CD4-positive, alpha-beta T cell treated with Interleukin-10 for 1 hour (primary cell): ENCODE data around the gene PLCB1.
"Not testable (repeated sequence)": the region's sequence is repeated elsewhere in the genome, so short reads cannot be mapped to it uniquely, and the experiment has no call there.

Experiments used
- DNase-seq: peaks from one replicate; pipeline ENCODE4 v3.0.0-alpha.2; 2020

Gene PLCB1

DNA sequence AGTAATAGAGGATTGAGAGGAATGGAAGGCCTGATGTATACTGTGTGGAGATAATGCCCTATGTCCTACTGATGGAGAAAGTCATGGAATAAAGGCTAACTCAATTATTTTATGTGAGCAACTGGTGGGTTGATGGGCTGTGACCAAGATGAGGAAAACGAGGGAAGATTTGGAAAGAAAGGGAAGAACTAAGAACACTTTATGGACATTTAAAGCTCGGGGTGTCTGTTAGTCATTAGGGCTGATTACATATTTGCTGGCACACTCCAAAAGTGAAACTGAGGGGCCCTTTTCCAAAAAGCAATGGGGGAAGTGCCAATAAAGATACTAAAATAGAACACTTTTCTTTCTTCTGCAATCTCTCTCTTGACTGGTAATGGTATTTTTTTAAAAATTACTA, 439.5 kb downstream of the PLCB1 start:
- no peak for DNase-seq

DNA sequence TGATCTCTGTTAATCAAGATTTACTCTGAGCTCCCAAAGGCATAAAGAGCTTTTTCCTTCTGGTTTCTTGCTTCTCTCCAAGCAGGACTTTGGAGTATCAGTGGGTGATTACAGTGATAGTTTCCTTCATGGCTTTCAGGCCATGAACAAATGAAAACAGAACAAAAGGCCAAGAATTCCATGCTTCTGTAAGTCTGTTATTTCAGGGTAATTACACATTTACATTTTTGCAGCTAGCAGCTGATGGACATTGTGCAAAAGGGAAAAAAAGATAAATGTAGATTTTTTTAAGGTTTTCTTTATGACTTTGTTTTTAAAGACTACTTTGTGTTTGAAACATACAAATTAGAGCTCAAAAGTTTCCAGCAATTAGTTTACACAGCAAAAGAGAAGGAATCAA, 441.6 kb downstream of the PLCB1 start:
- DNase-seq = no peak

DNA sequence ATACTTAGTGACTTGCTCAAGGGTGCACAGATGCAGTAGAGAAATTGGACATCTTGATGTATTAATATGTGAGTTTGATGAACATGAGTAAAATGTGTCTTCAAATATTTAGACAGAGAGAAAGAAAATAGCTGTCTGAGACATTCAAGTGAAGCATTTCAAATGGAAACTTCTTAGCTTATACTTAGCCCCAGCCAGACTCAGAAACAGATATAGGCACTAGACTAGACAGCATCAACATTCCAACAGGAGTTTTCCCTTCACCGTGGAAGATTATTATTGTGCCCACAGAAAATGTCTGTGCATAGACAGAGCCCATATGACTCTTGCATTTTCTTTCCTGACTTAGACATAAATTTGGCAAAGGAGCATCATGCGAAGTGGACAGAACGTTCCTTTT, 443.0 kb downstream of the PLCB1 start:
- no peak for DNase-seq

DNA sequence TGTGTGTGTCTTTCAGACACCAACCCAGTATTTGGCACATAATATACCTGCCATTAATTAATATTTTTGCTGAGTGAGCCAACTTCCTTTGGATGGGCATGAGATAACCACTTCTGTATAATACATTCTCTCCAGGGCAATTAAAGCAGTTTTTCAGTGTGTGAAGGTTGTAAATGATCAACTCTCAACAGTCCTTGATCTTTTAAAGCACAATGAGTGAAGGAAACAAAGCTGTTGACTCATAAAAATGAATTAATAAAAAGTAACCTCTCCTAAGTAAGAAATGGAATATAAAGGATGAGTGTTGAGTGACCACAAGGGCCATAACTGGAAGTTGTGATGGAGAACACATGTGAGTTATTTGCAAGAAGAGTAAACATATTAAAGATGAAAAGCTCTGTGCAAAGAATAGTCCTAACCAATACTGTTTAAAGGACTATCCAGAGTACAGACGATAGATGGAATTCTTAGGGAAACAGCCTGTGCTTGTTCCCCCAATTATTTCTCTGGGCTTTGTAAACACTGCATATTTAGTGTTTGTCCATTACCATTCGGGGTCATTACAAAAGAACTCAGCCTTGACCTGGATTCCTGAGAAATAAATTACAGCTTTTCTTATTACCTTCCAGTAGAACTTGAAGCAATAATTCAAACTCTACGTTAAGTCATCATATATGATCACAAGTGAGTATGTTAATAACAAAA, 446.2 kb downstream of the PLCB1 start:
- no peak for DNase-seq

DNA sequence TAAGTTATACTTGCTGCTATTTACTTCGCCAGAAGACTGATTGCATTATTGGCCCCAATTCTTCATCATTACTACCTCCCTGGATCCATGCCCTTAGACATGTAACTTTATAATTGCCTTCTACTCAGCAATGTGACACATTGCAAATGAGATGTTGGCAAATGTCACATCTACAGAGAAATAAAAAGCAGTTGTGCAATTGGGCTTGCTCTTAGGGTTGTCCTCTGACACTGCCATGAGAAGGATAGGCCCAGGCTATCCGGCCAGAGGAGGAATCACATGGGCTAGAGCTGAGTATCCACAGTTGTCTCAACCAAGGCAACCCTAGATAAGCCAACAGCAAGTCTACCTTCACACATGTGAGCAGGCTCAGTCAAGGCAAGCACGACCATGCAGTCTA, 447.0 kb downstream of the PLCB1 start:
- no peak for DNase-seq

DNA sequence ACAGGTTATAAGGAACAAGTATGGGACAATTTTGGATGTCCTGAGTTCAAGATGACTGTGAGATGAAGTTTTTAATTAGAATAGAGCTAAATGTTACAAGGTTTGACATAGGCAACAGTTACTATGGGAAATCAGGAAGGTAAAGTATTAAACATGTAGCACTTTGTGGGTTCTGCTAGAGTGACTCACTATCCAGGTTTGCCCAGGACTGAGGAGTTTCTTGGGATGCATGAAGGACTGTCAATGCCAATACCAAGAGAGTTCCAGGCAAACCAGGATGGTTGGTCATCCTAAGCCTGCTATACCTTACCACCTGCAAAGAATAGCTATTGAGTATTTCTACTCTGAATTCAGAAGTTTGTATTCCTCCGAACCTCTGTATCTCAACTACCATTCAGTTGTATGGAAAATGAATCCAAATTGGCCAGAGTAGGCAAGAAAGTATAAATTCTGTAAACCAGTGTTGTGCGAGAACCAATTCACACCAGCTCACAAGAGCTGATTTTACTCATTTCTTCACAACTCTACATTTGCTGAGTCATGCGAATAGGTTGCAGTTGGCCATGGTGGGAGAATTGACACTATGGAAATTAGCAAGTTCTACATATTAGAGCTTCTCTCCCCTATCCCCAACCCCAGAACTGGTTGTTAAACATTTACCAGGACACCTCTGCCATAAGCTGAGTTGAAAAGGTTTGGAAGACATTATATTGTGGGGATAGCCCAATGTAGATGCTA, 449.5 kb downstream of the PLCB1 start:
- no peak for DNase-seq

DNA sequence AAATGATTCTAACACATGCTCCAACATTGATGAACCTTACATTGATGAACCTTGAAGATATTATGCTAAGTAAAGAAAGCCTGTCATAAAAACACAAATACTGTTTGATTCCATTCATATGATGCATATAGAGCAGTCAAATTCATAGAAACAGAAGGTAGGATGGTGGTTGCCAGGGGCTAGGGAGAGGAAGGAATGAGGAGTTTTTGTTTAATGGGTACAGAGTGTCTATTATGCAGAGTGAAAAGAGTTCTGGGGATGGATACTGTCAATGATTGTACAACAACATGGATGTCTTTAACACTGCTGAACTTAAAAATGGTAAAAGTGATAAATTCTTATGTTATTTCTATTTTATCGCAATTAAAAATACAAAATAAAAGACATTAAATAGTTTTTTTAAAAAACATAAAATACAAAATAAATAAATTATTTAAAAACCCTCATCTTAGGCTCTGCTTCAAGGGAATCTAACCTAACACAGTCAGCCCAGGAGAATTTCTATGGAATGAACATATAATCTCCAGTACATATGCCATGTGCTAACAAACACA, 451.0 kb downstream of the PLCB1 start:
- DNase-seq = no peak

DNA sequence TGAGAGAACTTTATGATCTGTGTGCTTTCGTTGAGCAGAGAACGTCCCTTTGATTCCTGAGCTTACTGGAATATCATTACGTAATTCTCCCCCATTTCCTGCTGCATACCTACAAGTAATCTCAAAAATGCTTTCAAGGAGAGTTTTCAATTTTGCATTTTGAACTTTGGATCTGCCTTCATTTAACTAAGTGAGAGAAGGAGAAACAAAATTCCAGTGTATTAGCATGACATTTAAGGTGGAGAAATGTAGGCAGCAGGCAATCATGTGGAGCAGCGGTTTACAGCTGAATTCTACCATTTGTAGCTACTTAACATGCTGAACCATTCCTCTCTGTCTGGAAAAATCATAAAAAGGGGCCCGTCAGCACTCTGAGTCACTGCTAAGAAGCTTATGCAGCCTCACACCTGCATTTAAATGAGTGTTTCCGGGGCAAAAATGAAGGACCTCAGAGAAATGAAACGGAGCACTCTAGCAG, 451.5 kb downstream of the PLCB1 start:
- DNase-seq = no peak

DNA sequence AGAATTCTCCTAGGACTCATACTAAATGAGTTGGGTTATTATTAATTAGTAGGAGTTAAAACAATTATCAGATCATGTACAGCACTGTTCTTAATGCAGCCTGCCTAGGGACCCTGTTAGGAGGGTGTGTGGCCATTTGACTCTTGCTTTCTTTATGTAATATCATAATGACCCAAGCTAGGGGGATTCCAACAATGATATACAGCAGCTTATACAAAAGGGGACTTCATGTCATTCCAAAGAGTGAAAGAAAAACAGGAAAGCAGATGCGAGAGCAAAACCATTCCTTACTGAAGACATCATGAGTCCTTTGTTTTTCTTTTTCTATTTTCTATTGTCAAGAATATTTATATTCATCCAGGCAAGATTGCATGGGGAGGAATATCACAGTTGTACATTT, 455.2 kb downstream of the PLCB1 start:
- DNase-seq = no peak

DNA sequence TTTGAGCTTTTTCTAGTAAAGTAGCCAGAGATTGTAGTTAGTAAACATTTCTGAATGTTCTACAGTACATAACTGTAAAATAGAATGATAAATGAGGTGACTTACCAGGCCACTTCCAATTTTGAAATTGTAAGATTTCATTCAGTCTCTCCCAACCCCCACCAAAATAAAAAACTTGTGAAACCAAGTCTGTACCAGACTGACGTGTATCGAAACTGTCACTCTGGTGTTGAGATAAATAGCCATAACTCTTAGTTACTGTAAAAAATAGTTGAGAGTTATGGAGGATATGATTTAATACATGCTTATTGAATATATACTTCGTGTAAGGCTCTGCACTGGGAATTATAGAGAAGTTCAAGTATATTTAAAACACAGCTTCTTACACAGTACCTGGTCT, 455.7 kb downstream of the PLCB1 start:
- DNase-seq = no peak

DNA sequence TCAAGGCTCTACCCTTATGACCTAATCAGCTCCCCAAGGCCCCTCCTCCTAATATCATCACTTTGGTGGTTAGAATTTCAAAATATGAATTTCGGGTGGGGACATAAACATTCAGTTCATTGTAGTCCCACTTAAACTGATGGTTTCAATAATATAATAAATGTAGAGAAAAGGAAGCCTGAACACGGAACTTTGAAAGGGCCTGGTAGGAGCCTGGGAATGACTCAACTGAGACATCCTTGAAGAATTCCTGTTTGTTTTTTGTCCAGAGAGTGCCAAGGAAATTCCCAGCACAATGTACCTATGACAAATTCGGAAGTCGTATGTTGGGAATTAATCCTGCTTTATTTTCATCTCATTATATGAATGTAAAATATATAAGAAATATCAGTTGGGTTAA, 457.9 kb downstream of the PLCB1 start:
- DNase-seq = no peak

DNA sequence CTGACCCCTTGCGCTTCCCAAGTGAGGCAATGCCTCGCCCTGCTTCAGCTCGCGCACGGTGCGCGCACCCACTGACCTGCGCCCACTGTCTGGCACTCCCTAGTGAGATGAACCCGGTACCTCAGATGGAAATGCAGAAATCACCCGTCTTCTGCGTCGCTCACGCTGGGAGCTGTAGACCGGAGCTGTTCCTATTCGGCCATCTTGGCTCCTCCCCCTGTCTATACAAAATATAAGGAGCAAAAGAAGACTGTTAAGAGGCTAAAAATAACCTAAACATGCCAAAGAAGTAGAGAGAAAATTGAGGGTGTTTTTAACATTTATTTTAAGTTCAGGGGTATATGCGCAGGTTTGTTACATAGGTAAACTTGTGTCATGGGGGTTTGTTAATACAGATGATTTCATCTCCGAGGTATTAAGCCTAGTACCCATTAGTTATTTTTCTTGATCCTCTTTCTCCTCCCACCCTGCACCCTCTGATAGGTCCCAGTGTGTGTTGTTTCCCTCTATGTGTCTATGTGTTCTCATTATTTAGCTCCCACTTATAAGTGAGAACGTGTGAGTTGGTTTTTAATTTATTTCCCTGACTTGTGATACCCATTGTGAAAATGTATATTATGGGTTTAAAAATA, 469.0 kb downstream of the PLCB1 start:
- DNase-seq = not testable (repeated sequence)

DNA sequence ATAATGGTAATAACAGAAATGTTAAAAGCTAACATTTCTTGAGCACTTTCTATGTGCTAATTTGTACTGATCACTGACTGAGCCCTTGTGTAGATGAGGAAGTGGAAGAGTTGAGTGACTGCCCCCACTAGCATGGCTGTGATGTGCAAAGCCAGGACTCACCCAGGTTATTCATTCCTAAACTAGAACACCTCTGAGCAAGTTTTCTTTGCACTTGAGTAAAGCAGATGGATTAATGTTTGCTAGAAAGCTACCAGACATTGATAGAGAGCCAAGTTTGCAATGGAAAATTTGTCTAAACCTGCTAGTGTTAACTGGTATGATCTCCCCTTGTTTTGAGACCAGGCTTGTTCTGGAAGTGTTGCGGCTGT, 469.5 kb downstream of the PLCB1 start:
- DNase-seq = no peak

DNA sequence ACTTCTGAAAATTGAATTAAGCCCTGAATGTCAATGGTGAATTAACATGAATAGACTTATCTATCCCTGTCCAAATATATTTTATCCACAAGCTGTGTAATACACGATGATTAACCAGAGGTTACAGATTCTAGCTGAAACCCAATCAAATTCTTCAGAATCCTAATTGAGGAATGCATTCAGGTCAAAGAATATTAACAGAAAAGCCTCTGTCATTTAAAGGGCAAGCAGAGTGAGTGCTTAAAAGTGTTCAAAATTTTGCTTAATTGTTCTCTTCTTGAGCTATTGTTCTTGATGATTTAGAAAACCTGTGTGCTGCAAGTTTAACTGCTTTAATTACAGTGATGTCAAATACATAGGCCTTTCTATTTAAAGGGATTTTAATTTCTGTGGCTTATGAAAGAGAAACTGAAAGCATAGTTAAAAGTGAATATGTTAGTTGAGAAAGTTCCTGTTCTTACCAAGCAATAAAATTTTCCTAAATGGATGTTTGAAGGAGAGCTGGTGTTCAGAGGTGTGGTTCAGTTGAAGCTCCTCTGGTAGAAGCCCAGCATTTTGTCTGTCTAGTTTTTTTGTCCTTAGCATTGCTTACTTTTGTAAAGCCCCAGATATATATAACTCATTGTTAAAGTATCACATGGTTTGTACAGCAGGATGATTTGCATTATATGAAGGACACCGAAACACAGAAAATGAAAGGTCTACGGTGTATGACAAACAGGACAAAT, 470.5 kb downstream of the PLCB1 start:
- no peak for DNase-seq

DNA sequence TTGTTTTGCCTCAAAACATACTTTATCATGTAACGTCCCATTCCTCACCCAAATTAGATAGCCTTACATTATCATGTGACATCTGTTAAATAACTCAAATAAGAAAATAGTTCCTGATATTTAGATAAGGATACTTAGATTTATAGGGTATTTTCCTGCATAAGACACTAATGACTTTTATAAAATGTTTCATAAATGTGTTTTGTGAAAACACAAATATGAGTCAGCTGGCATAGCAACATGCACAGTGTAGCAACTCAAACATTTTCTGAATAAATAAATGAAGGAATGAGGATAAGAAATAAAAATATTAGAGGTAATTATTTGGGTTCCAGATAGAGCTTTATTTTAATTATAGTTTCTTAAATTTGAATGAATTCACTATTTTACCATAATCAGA, 476.4 kb downstream of the PLCB1 start:
- DNase-seq = no peak

DNA sequence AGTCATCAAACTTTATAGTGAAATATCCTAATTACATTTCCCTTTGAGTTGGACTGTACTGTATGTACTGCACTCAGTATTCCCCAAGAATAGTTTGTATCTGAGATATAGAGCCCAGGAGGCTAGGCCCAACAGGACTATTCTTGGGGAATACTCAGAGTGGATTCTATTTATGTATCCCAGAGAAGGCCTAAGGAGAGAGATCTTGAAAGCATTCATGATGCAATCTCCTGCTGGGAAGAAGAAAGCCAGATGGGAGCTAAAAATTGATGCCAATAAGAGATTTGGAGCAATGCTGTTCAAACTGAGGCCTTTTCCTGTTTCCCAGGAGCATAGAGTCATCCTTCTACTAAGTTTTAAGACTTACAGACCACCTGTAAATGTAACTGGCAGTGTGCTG, 484.7 kb downstream of the PLCB1 start:
- no peak for DNase-seq

DNA sequence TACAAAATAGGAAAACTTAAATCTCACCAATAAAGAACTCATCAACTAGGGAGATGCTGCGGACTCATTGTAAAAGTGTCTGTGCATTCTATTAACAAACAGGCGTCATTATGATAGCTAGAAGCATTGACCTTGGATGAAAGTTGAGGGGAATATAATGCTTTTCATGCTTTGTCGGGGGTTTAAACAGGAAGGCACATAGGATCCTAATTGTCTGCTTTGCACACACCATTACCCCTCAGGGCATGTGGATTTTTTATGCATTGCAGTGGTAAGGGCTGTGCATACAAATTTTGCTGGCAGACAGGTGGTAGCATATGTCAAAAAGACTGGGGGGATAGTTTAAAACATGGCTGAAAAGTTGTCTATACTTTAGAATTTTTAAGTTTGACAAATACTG, 488.9 kb downstream of the PLCB1 start:
- no peak for DNase-seq

DNA sequence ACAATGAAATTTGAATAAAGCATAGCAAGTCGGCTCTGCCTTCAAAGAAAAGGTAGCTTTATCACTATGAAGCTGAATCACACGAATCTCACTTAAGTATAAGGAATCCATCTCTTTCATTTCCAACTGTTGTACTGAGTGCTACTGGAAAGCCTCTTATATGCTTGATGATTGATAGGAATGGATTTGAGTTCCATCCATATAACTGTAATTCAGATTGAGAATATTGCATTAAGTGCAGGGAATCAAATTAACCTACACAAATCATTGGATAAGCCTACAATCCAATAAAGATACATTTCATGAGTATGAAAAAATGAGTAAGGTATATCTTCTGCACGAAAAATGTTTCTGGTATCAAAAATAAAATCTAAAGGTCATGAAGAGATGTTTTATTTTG, 492.0 kb downstream of the PLCB1 start:
- DNase-seq = no peak

DNA sequence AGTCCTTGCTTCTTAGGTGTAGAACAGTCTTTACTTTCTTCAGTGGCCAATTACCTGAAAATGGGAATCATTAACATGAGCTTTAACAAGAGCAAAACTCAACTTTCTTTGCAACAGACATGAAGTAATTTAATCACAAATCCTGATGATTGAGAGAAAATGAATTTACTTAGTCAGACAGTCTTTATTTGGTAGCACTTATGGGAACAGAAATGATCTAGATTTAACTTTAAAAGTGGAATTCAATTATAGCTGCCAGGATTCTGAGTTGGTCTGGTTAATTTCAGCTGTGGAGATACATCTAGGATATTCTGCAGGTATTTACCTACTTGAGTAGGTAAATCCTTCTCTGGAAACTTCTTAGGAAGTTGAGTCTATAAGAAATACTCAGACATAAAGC, 492.6 kb downstream of the PLCB1 start:
- no peak for DNase-seq

DNA sequence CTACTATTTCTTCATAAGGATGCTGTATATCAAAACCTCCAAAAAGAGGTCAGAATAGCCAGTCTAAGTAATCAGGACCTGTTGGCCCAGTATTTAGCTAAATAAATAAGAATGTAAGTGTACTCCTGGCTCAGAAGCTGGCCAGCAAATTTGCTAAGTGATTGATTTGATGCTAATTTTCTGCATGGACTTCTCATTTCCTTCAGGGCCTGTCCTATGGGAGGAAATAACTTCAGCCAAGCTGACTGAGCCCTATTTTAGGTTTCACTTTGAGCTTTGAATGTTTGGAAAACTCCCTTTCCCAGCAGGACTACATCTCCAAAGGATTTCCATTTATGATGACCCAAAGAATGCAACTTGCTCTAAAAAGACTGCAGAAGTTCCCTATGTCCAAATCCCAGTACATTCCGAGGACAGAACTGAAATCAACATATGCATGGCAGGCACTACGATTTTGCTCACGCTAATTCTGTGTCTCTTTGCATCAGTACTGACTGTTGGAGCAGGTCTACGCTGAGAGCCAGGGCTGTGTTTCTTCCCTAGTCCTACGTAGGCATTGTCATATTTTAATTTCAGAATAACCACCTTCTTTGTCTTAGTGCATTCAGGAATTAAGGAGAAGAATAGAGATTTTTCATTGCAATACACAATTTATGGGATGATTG, 495.4 kb downstream of the PLCB1 start:
- DNase-seq = no peak

DNA sequence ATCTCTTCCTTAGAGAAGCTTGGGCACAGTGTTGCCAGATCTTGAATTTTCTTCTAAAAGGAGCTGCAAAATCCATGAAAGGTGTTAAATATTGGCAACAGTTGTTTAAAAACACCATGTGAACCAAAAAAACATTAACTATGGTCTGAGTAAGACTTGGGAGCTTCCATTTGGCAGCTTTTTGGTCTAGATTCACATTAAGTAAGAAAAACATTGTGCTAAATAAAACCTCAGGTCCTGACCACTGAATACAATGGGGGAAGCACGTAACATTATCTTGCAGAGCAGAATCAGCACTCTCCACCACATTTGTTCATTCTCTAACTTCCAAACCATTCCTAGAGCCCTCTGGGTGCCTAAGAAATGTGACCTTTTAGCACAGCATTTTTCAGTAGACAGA, 499.2 kb downstream of the PLCB1 start:
- DNase-seq = no peak

DNA sequence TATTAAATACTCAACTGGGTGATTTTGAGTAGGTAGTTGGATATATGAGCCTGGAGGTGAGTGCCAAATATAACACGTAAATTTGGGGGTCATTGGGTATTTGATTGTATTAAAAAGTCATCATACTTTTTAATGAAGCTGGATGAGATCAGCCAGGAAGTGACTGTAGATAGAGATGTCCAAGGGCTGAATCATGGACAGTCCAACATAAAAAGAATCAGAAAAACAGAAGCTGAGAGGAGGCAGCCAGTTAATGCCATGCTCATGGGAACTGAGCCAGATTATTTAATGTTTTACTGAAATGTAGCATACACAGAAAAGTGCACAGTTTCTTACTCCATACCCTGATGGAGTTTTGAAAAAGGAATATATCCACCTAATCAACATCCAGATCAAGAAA, 501.3 kb downstream of the PLCB1 start:
- no peak for DNase-seq
